MM.1S (cell line): ENCODE measurements around the gene HARS1.

Source experiments
- CTCF ChIP-seq: fragments of 300-600 bp; sonication (generic); IDR thresholded peaks from 2 replicates; pipeline ENCODE4 v1.5.1; 2016; ENCODE audit warnings: antibody characterized with exemption, low read length, mixed read lengths
- EZH2 ChIP-seq: fragments of 300-600 bp; sonication (generic); optimal IDR thresholded peaks from 2 replicates; pipeline ENCODE3; 2017; ENCODE audit warnings: low read depth, mild to moderate bottlenecking, antibody characterized with exemption, low read length, mixed read lengths
- EZH2phosphoT487 ChIP-seq: fragments of 300-600 bp; sonication (generic); IDR thresholded peaks from 2 replicates; pipeline ENCODE4 v1.6.1; 2018; ENCODE audit warnings: antibody characterized with exemption, low read length

DNA sequence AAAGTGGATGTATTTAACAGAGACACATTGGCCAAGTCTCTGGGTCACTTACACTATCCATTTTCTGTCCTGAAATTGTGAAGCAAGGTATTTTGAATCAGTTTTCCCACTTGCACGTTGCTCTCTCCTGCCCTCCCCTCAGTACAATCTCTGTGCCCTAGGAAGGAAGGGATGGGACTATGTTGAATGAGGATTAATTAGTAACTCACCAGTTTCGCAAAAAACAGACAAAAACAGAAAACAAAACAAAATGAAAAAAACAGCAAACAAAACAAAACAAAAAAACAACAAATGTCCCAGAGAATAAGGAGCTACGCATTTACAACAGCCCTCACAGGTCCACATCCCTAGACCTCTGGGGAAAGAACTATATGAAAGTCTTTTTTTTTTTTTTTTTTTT lies 57.1 kb downstream of the HARS1 start:
- no peak for TF ChIP-seq CTCF
- no peak for TF ChIP-seq EZH2phosphoT487
- TF ChIP-seq EZH2 = no peak
